HepG2 (cell line): ENCODE data around the gene CRIM1. TPM values are rescaled to one million over a fixed set of nuclear protein-coding genes. Genes with fewer than 3 reads are reported as not detected.

ENCODE experiments used
- ATAC-seq: fragments of 200-7000 bp; cut with Tn5 transposase; 3 replicates; pipeline ENCODE4 v1.9.1; 2020; ENCODE audit warnings: mild to moderate bottlenecking, moderate library complexity
- BruUV-seq: library from RNA; stranded (reverse); fragments of 400-500 nt; replicated peaks from 2 replicates; lab custom pipeline; 2021; lab: Mats Ljungman, UMichigan
- CTCF ChIA-PET: fragments of 300-600 bp; formaldehyde crosslinking; extraction: SDS; loops from one replicate; lab custom pipeline; 2021; ENCODE audit warnings: low total read pairs, inconsistent platforms, low intra/inter-chr PET ratio; lab: Yijun Ruan, JAX
- POLR2A ChIA-PET: fragments of 350-600 bp; sonication (Branson Sonifier 250); formaldehyde crosslinking; loops from one replicate; lab custom pipeline; 2020; ENCODE audit warnings: antibody characterized with exemption, inconsistent platforms; lab: Yijun Ruan, JAX
- DNase-seq: peaks from one replicate; pipeline ENCODE4 v3.0.0-alpha.2; 2015; ENCODE audit warnings: low spot score
- FAIRE-seq: peaks from 3 replicates; lab custom pipeline; 2011; peaks lifted over from hg19 to GRCh38; lab: Jason Lieb, UNC
- H2AFZ ChIP-seq: one replicate; pipeline ENCODE4 v1.6.1; 2011; ENCODE audit warnings: low read length, inconsistent platforms
- H3K27ac ChIP-seq: fragments of 300-600 bp; 3 replicates; pipeline ENCODE4 v1.8.0; 2011; ENCODE audit warnings: mixed run types, mild to moderate bottlenecking, mixed read lengths, low read length, inconsistent platforms; ENCODE audit not compliant: insufficient read depth; ENCODE audit errors: extremely low read length
- H3K27me3 ChIP-seq, 2 experiments: fragments of 200-600 bp in 1 of 2; 2 replicates in 1 of 2; 3 replicates in 1 of 2; pipeline versions ENCODE4 v1.6.0 to v1.8.0; 2011; ENCODE audit warnings: low read length in 2 of 2, mild to moderate bottlenecking in 2 of 2, moderate library complexity in 2 of 2, inconsistent platforms in 1 of 2; ENCODE audit not compliant: insufficient read depth in 2 of 2, control insufficient read depth in 1 of 2
- H3K36me3 ChIP-seq, 2 experiments: fragments of 200-600 bp in 1 of 2; replicated peaks in 1 of 2; 2 replicates in 1 of 2; 3 replicates in 1 of 2; pipeline versions ENCODE4 v1.5.1 to v1.8.0; 2011; ENCODE audit warnings: low read length in 2 of 2, inconsistent platforms in 1 of 2; ENCODE audit not compliant: insufficient read depth in 2 of 2, control insufficient read depth in 1 of 2
- H3K4me1 ChIP-seq: 2 replicates; pipeline ENCODE4 v1.5.1; 2012; ENCODE audit warnings: low read length, inconsistent platforms; ENCODE audit not compliant: insufficient read depth
- H3K4me2 ChIP-seq: 2 replicates; pipeline ENCODE4 v1.6.0; 2011; ENCODE audit warnings: low read depth, low read length, inconsistent platforms
- H3K4me3 ChIP-seq, 3 experiments: fragments of 200-600 bp in 1 of 3; sonication (generic), shearing (Covaris generic) in 1 of 3; replicated peaks in 1 of 3; 2 replicates each; pipeline ENCODE4 v1.5.1; 2011 to 2016; ENCODE audit warnings: low read length in 3 of 3, inconsistent platforms in 2 of 3, low read depth in 2 of 3, mild to moderate bottlenecking in 2 of 3, control low read depth in 1 of 3, mixed read lengths in 1 of 3; ENCODE audit not compliant: insufficient read depth in 1 of 3
- H3K79me2 ChIP-seq: one replicate; pipeline ENCODE4 v1.6.1; 2011; ENCODE audit warnings: low read length, inconsistent platforms; ENCODE audit not compliant: insufficient read depth
- H3K9ac ChIP-seq: 2 replicates; pipeline ENCODE4 v1.6.0; 2011; ENCODE audit warnings: mild to moderate bottlenecking, low read depth, low read length, inconsistent platforms; ENCODE audit not compliant: insufficient read depth
- H3K9me3 ChIP-seq: 2 replicates; pipeline ENCODE4 v1.5.1; 2012; ENCODE audit warnings: mild to moderate bottlenecking, low read length
- H4K20me1 ChIP-seq: 2 replicates; pipeline ENCODE4 v1.6.0; 2011; ENCODE audit warnings: inconsistent platforms, mild to moderate bottlenecking, low read length, moderate library complexity; ENCODE audit not compliant: insufficient read depth
- ATF7-NPFF ChIP-seq: sonication (generic); formaldehyde crosslinking; IDR thresholded peaks from 2 replicates; pipeline ENCODE4 v1.8.1; 2023; ENCODE audit warnings: mild to moderate bottlenecking, low read depth, missing genetic modification reagents, moderate library complexity
- DPF2 ChIP-seq: sonication (generic); formaldehyde crosslinking; IDR thresholded peaks from 2 replicates; pipeline ENCODE4 v1.4.0; 2020; ENCODE audit warnings: mild to moderate bottlenecking, low read depth, missing genetic modification reagents, borderline replicate concordance
- ETV5 ChIP-seq: IDR thresholded peaks from 2 replicates; pipeline ENCODE4 v1.6.1; 2018; ENCODE audit warnings: missing biosample characterization, missing genetic modification reagents, inconsistent platforms, borderline replicate concordance
- HNF4G ChIP-seq, 2 experiments: sonication (generic) in 1 of 2; formaldehyde crosslinking in 1 of 2; IDR thresholded peaks; 2 replicates each; pipeline versions ENCODE4 v1.4.0 to v1.6.1; 2011 to 2020; ENCODE audit warnings: borderline replicate concordance in 2 of 2, low read depth in 2 of 2, mild to moderate bottlenecking in 2 of 2, low read length in 1 of 2, missing genetic modification reagents in 1 of 2, moderate library complexity in 1 of 2
- PRMT3 ChIP-seq: sonication (generic); formaldehyde crosslinking; IDR thresholded peaks from 2 replicates; pipeline ENCODE4 v1.8.1; 2022; ENCODE audit warnings: low read depth, mild to moderate bottlenecking, moderate library complexity, missing genetic modification reagents, borderline replicate concordance
- SCMH1 ChIP-seq: sonication (generic); formaldehyde crosslinking; IDR thresholded peaks from 2 replicates; pipeline ENCODE4 v1.9.0; 2021; ENCODE audit warnings: missing genetic modification reagents, mild to moderate bottlenecking, borderline replicate concordance
- ZFAT ChIP-seq: sonication (generic); formaldehyde crosslinking; conservative IDR thresholded peaks from 2 replicates; pipeline ENCODE4 v1.8.1; 2023; ENCODE audit warnings: missing genetic modification reagents, inconsistent platforms
- ZNF207 ChIP-seq: fragments of 450-650 bp; IDR thresholded peaks from 2 replicates; pipeline ENCODE4 v1.6.1; 2016; ENCODE audit warnings: antibody characterized with exemption, borderline replicate concordance
- ZNF317 ChIP-seq: sonication (generic); formaldehyde crosslinking; IDR thresholded peaks from 2 replicates; pipeline ENCODE4 v1.5.0; 2020; ENCODE audit warnings: mild to moderate bottlenecking, missing genetic modification reagents
- WGBS: methylation state at CpG from one replicate; pipeline ENCODE4 v1.1.6; 2017; ENCODE audit warnings: low lambda C conversion rate; 5-methylcytosine and 5-hydroxymethylcytosine counted together
- in situ Hi-C: cut with HindIII; loops from 2 replicates; pipeline ENCODE4 v1.10.0; 2017; ENCODE audit warnings: low pct_unique_long_range_greater_than_20kb; ENCODE audit not compliant: extremely low pct_ligation_motif_present
- intact Hi-C: fragments of 100-400 bp; cut with micrococcal nuclease; formaldehyde crosslinking; loops from one replicate; pipeline ENCODE4 v1.10.0; 2022; ENCODE audit not compliant: unreplicated experiment
- polyA plus RNA-seq, 8 experiments: library from polyadenylated mRNA; depleted of rRNA in 3 of 8; stranded (reverse) in 7 of 8; unstranded in 1 of 8; fragments of >200 nt; fragmentation: Illumina TruSeq in 4 of 8; extraction: Trizol in 4 of 8; gene quantifications; 2 replicates each; pipeline versions ENCODE4 v1.2.1 to v1.2.3, GENCODE V29; 2011 to 2016; ENCODE audit warnings: low read depth in 4 of 8, missing spikeins in 1 of 8, mixed read lengths in 1 of 8; ENCODE audit not compliant: insufficient read depth in 1 of 8
- total RNA-seq, 5 experiments: library from RNA; depleted of rRNA; stranded (reverse); fragments of >200 nt; fragmentation: Illumina TruSeq; extraction: Trizol; gene quantifications; 2 replicates each; pipeline ENCODE4 v1.2.3, GENCODE V29; 2016; ENCODE audit warnings: low read depth in 1 of 5

Gene CRIM1
- total and polyA plus RNA-seq, 2 of the 13 experiments (the other 11 are each of a cell fraction or from before 2014, with no cell fraction given), result 39.1 to 69.9 TPM

- no peak for TF ChIP-seq ZFAT (CRISPR knock-in tag)
- TF ChIP-seq HNF4G (IDR thresholded peaks at IDR 0.05; ENCODE audit: borderline replicate concordance, low read depth, low read length), result no peak
- no peak for TF ChIP-seq HNF4G (CRISPR knock-in tag; IDR thresholded peaks at IDR 0.05; ENCODE audit: borderline replicate concordance, low read depth)
- no peak for TF ChIP-seq PRMT3 (CRISPR knock-in tag)
- no peak for TF ChIP-seq ZNF207
Measured at GRCh38 chr2:36528766-36529392, 173.3 kb downstream of the CRIM1 start (continued).

DNA sequence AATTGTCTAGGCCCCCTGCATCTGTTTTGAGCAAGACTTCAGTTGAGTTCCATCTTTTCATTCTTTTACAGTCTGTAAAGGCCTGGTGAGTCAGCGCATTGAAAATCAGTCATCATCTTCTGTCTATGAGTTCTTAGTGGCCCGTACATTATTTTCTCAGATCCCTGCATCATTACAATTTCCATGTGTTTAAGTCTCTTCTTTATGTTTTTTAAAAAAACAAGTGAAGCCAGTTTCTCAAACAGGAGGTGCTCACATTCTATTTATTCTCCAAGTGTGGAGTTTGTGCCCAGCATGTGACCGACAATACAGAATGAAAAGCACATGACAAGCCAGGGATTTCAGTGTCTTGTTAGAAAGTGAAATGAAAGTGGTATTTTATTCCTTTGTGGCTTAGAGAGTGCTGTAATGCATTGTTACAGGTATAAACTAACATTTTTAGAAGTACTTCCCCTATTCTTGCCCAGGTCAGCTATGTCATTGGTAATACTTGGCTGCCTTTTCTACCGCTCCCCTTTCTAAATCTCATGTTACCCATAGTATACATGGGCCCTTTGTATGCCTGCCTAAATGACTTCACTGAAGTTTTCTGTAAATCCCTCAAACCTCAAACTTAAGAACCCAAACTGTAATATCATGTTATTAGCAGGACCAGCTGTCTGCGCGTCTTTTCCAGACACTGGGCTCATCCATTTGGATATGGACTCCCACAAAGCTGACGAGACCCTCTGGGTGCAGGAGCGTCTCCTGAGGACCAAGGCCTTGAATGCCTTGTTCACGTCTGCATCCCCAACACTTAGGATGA is 174.8 kb downstream of the CRIM1 start:
- Histone ChIP-seq H3K4me1 (no peaks in the 10 kb centered on the region), H3K9me3 (no peaks in the 10 kb centered on the region), H3K9ac (no peak overlapping the region), H3K27ac (no peak overlapping the region)
- CTCF ChIA-PET, result no interaction called here
- FAIRE-seq, result no peak
- no TSS peak for BruUV-seq
- ATAC-seq, result no peak
- no peak for DNase-seq
- POLR2A ChIA-PET, result no interaction called here
- no peak for TF ChIP-seq ATF7-NPFF (CRISPR knock-in tag)
- no peak for TF ChIP-seq DPF2 (CRISPR knock-in tag)
- no peak for TF ChIP-seq ETV5 (CRISPR knock-in tag)
- TF ChIP-seq ZNF317, result no peak
- TF ChIP-seq SCMH1 (CRISPR knock-in tag), result no peak
- TF ChIP-seq, all 625 proteins: peak for 0
- 98% methylated on average over 9 of the region's 9 CpGs for WGBS
- in situ Hi-C loops, result no loop called here
- no peaks in the 10 kb centered on the region for H3K27me3 ChIP-seq
- intact Hi-C loops, result no loop called here
- H3K4me3 ChIP-seq, result no peak overlapping the region
- H3K79me2 ChIP-seq, result no peaks in the 10 kb centered on the region
- no peaks in the 10 kb centered on the region for H4K20me1 ChIP-seq
- H2AFZ ChIP-seq, result no peak overlapping the region
- H3K36me3 ChIP-seq, result peaks cover 25 to 57% of the 10 kb centered on the region in 2 experiments
- H3K4me2 ChIP-seq, result no peak overlapping the region
